ENCODE results near the gene DTX3L. TPM values are rescaled to one million over a fixed set of nuclear protein-coding genes. Genes with fewer than 3 reads are reported as not detected.
A peak's percentile ranks its signal among the peaks of the same experiment; 100 is the strongest.

The DTX3L gene
- total and polyA plus RNA-seq, 2 experiments from 2014 or later, result 1.8 to 6.8 TPM

GRCh38 chr3:122621112-122621511, 57.0 kb downstream of the DTX3L start:
- TF ChIP-seq ZNF331 (CRISPR knock-in tag; IDR thresholded peaks at IDR 0.05; ENCODE audit: low read depth), result no peak
- Histone ChIP-seq H4K20me1 (replicated peaks; ENCODE audit: insufficient read depth) (no peaks in the 10 kb centered on the region), H3K36me3 (ENCODE audit: insufficient read depth) (no peaks in the 10 kb centered on the region), H3K4me1 (ENCODE audit: insufficient read depth) (no peaks in the 10 kb centered on the region), H3K79me2 (replicated peaks; ENCODE audit: insufficient read depth) (no peaks in the 10 kb centered on the region), H3K9me2 (ENCODE audit: insufficient read depth) (no peaks in the 10 kb centered on the region), H3F3A (replicated peaks; ENCODE audit: low read depth) (no peaks in the 10 kb centered on the region), H2AFZ (no peak overlapping the region), H3K27ac (ENCODE audit: low read depth) (no peak overlapping the region), H3K4me2 (no peak overlapping the region), H3K27me3 (ENCODE audit: insufficient read depth) (no peaks in the 10 kb centered on the region), H3K4me3 (no peak overlapping the region)
- no peak overlapping the region for H3K27ac Mint-ChIP-seq
- no peak for DNase-seq (ENCODE audit: low spot score)
- H3K27me3 Mint-ChIP-seq (ENCODE audit: insufficient read depth, low read depth, poor library complexity), result peaks cover 3% of the 10 kb centered on the region
- no peaks in the 10 kb centered on the region for H3K9me3 Mint-ChIP-seq
- peaks cover 7% of the 10 kb centered on the region for H3K4me1 Mint-ChIP-seq
- no peaks in the 10 kb centered on the region for H3K36me3 Mint-ChIP-seq (ENCODE audit: low read depth)
- no peak overlapping the region for H3K4me3 Mint-ChIP-seq
- ATAC-seq, result no peak

- Histone ChIP-seq H3K4me1 (ENCODE audit: insufficient read depth) (no peaks in the 10 kb centered on the region), H3K4me2 (no peak overlapping the region), H3K9me2 (ENCODE audit: insufficient read depth) (no peaks in the 10 kb centered on the region), H3K36me3 (ENCODE audit: insufficient read depth) (no peaks in the 10 kb centered on the region), H3K27me3 (ENCODE audit: insufficient read depth) (no peaks in the 10 kb centered on the region), H3K4me3 (no peak overlapping the region), H4K20me1 (replicated peaks; ENCODE audit: insufficient read depth) (no peaks in the 10 kb centered on the region), H3K79me2 (replicated peaks; ENCODE audit: insufficient read depth) (no peaks in the 10 kb centered on the region), H2AFZ (0 out of 2 replicates have a peak overlapping the region, but pooled peaks have one; percentile 32), H3K27ac (ENCODE audit: low read depth) (no peak overlapping the region), H3F3A (replicated peaks; ENCODE audit: low read depth) (no peaks in the 10 kb centered on the region)
- Mint-ChIP-seq H3K4me1 (peaks cover 9% of the 10 kb centered on the region), H3K27ac (no peak overlapping the region), H3K4me3 (no peak overlapping the region), H3K27me3 (ENCODE audit: insufficient read depth, low read depth, poor library complexity) (peaks cover 6% of the 10 kb centered on the region), H3K9me3 (no peaks in the 10 kb centered on the region; the same call in 2 of the 3 replicates), H3K36me3 (ENCODE audit: low read depth) (no peaks in the 10 kb centered on the region)
- no peak for DNase-seq (ENCODE audit: low spot score)
- no peak for ATAC-seq
- TF ChIP-seq ETS1 (IDR thresholded peaks at IDR 0.05) (no peak), REST (IDR thresholded peaks at IDR 0.05; ENCODE audit: unreplicated experiment) (no peak), EZH2 (IDR thresholded peaks at IDR 0.05; ENCODE audit: low read depth, unreplicated experiment) (no peak), ZNF114 (CRISPR knock-in tag; IDR thresholded peaks at IDR 0.05) (no peak), ZNF462 (CRISPR knock-in tag; IDR thresholded peaks at IDR 0.05) (no peak), NANOG (IDR thresholded peaks at IDR 0.05; ENCODE audit: borderline replicate concordance) (no peak), ZNF331 (CRISPR knock-in tag; IDR thresholded peaks at IDR 0.05; ENCODE audit: low read depth) (no peak), STAT1 (IDR thresholded peaks at IDR 0.05; ENCODE audit: unreplicated experiment) (no peak), EZH2phosphoT487 (IDR thresholded peaks at IDR 0.05; ENCODE audit: unreplicated experiment) (no peak), POLR2AphosphoS5 (IDR thresholded peaks at IDR 0.05; ENCODE audit: low read depth) (no peak), JUNB (IDR thresholded peaks at IDR 0.05; ENCODE audit: unreplicated experiment) (no peak)
Measured at GRCh38 chr3:122623031-122623829, 59.1 kb downstream of the DTX3L start.
